Thoracic aorta (tissue), 2 donors: ENCODE results near the gene PPP2R5C. TPM values are rescaled to one million over a fixed set of nuclear protein-coding genes. Genes with fewer than 3 reads are reported as not detected.

Experiments used
- ATAC-seq: fragments of 150-250 bp; one replicate; pipeline ENCODE4 v1.8.0; 2017; ENCODE audit warnings: low read depth; ENCODE audit not compliant: insufficient number of reproducible peaks, low FRiP score
- DNase-seq: peaks from one replicate; pipeline ENCODE4 v3.0.0-alpha.2; 2020; ENCODE audit warnings: low spot score
- H3K27ac ChIP-seq, 2 donors: fragments of 200-600 bp; sonication (generic); 1 replicate in 1 of 2; 2 replicates in 1 of 2; pipeline ENCODE4 v1.5.1; 2016; ENCODE audit warnings: mild to moderate bottlenecking in 2 of 2, moderate library complexity in 2 of 2
- H3K27me3 ChIP-seq: fragments of 200-600 bp; sonication (generic); replicated peaks from 2 replicates; pipeline ENCODE4 v1.6.0; 2016; ENCODE audit warnings: mild to moderate bottlenecking; ENCODE audit not compliant: insufficient read depth
- H3K36me3 ChIP-seq: fragments of 200-600 bp; sonication (generic); one replicate; pipeline ENCODE4 v1.5.1; 2016
- H3K4me1 ChIP-seq, 2 donors: fragments of 200-600 bp; sonication (generic); 1 replicate in 1 of 2; 2 replicates in 1 of 2; pipeline versions ENCODE4 v1.5.1 to v1.6.0; 2016; ENCODE audit warnings: low read depth in 2 of 2, mild to moderate bottlenecking in 1 of 2; ENCODE audit not compliant: control insufficient read depth in 1 of 2
- H3K4me3 ChIP-seq: fragments of 200-600 bp; sonication (generic); 2 replicates; pipeline ENCODE4 v1.5.1; 2016; ENCODE audit warnings: mild to moderate bottlenecking
- H3K9me3 ChIP-seq: fragments of 200-600 bp; sonication (generic); 2 replicates; pipeline ENCODE4 v1.5.1; 2016
- total RNA-seq, 2 donors: library from RNA; depleted of rRNA; stranded (reverse); fragments of >200 nt; gene quantifications; one replicate each; pipeline versions ENCODE4 v1.1.0 to v1.2.3, GENCODE V29; 2016
- TF ChIP-seq, protein P1 (sequence below): fragments of 200-600 bp; sonication (generic); IDR thresholded peaks from one replicate; pipeline ENCODE4 v1.5.1; 2019; ENCODE audit warnings: antibody characterized with exemption

The PPP2R5C gene
- total RNA-seq, 2 donors from 2014 or later, result 97.2 to 341 TPM

DNA sequence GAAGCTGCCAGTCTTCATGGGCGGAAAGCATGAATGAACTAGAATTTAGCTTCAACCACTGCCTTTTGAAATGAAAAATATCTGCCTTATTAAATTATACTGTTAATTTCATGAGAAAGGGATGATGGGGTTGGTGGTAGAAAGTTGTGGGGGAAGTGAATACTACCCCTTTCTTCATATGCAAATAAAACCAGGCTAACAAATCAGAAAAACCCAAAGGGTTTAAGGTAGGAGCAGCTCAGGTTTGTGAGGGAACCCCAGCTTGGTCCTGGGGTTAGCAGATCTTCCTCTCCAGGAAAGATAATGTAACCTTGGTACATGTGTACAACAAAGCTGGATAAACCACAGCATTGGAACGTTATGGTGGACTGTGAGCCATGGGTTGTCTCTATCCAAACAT lies 84.0 kb downstream of the PPP2R5C start:
- Histone ChIP-seq H3K4me1 (peaks cover 7 to 13% of the 10 kb centered on the region in 2 donors), H3K9me3 (no peaks in the 10 kb centered on the region), H3K27me3 (no peaks in the 10 kb centered on the region), H3K4me3 (no peak overlapping the region), H3K27ac (no peak overlapping the region), H3K36me3 (peaks cover 3% of the 10 kb centered on the region)
- TF ChIP-seq, protein P1, sequence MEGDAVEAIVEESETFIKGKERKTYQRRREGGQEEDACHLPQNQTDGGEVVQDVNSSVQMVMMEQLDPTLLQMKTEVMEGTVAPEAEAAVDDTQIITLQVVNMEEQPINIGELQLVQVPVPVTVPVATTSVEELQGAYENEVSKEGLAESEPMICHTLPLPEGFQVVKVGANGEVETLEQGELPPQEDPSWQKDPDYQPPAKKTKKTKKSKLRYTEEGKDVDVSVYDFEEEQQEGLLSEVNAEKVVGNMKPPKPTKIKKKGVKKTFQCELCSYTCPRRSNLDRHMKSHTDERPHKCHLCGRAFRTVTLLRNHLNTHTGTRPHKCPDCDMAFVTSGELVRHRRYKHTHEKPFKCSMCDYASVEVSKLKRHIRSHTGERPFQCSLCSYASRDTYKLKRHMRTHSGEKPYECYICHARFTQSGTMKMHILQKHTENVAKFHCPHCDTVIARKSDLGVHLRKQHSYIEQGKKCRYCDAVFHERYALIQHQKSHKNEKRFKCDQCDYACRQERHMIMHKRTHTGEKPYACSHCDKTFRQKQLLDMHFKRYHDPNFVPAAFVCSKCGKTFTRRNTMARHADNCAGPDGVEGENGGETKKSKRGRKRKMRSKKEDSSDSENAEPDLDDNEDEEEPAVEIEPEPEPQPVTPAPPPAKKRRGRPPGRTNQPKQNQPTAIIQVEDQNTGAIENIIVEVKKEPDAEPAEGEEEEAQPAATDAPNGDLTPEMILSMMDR, result no peak
- DNase-seq (no peak), ATAC-seq (no peak)

DNA sequence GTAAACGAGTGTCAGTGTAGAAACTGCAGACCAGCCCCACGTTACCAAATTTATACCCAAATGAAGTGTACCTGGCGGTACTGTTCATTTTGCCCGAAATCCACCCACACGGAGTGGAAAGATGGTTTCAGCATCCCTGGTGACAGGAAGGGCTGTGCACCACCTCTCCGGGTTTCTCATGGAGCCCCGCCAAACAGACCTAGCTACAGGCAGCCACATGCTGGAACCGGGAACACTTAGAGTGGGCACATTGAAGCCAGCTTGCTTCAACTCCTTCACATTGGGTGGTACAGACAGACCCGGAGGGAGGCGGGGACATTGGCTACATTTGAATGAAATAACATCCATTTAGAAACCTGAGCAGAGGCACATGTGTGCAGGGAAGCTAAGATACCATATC lies 84.4 kb downstream of the PPP2R5C start:
- TF ChIP-seq, protein P1, result no peak
- ATAC-seq, result no peak
- peaks cover 7 to 13% of the 10 kb centered on the region in 2 donors for H3K4me1 ChIP-seq

DNA sequence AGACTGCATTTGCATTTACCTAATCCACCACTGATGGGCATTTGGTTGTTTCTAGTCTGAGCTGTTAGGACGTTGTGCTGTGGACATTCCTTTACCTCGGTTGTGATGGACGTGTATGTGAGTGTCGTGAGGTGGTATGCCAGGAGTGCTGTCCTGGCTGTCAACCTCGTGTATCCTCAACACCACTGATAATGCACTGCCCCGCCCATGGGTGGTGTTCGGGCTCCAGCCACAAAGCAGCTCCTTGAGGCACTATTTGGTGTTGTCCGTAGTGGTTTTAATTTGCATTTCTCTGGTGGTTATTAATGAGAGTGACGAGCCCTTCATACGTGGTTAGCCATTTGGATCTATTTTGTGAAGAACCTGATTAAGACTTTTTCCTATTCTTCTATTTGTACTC lies 87.6 kb downstream of the PPP2R5C start:
- TF ChIP-seq, protein P1, result no peak
- H3K27me3 ChIP-seq, result no peaks in the 10 kb centered on the region
- no peak overlapping the region for H3K27ac ChIP-seq
- no peaks in the 10 kb centered on the region for H3K36me3 ChIP-seq
- ATAC-seq (no peak), DNase-seq (no peak)
- H3K4me1 ChIP-seq, result peaks cover 9 to 10% of the 10 kb centered on the region in 2 donors
- no peaks in the 10 kb centered on the region for H3K9me3 ChIP-seq
- H3K4me3 ChIP-seq, result no peak overlapping the region

More for the DNA sequence above, 84.4 kb downstream of the PPP2R5C start:
- H3K27me3 ChIP-seq, result no peaks in the 10 kb centered on the region
- no peak for DNase-seq
- no peak overlapping the region for H3K27ac ChIP-seq
- H3K36me3 ChIP-seq, result peaks cover 1% of the 10 kb centered on the region
- no peaks in the 10 kb centered on the region for H3K9me3 ChIP-seq
- H3K4me3 ChIP-seq, result no peak overlapping the region

DNA sequence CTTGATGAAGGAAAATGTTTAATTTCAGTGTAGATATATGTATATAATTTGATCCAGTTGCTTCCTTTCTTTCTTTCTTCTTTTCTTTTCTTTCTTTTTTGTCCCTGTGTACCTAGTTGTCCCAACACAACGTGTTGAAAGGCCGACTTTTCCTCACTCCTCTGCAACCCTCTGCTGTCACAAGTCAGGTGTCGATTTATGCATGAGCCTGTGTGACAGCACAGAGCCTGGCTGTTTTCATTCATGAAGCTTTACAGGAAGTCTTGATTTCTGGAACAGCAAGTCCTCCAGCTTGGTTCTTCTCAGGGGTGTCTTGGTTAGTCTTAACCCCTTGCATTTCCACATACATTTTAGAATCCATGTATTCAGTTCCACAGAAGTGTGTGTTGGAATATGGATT lies 88.1 kb downstream of the PPP2R5C start:
- Histone ChIP-seq H3K4me3 (no peak overlapping the region), H3K9me3 (no peaks in the 10 kb centered on the region), H3K4me1 (peaks cover 12 to 15% of the 10 kb centered on the region in 2 donors), H3K36me3 (no peaks in the 10 kb centered on the region), H3K27me3 (no peaks in the 10 kb centered on the region), H3K27ac (no peak overlapping the region)
- ATAC-seq (no peak), DNase-seq (no peak)
- TF ChIP-seq, protein P1, result no peak

DNA sequence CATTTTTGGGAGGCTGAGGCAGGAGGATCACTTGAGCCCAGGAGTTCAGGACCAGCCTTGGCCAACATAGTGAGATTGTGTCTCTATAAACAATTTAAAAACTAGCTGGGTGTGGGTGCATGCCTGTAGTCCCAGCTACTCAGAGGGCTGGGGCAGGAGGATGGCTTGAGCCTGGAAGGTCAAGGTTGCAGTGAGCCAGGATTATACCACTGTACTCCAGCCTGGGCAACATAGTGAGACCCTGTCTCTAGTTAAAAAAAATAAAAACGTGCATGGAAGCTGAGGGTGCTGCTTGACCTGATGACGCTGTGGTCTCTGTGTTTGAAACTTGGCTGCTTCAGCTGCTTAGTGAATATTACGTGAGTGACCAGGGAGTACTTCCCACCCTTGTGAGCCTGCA lies 89.7 kb downstream of the PPP2R5C start:
- no peaks in the 10 kb centered on the region for H3K27me3 ChIP-seq
- no peak for ATAC-seq
- TF ChIP-seq, protein P1, result no peak

More for the DNA sequence above, 89.7 kb downstream of the PPP2R5C start:
- H3K27ac ChIP-seq, result no peak overlapping the region
- DNase-seq, result no peak
- H3K4me3 ChIP-seq, result no peak overlapping the region
- no peaks in the 10 kb centered on the region for H3K9me3 ChIP-seq
- peaks cover 12 to 16% of the 10 kb centered on the region in 2 donors for H3K4me1 ChIP-seq
- H3K36me3 ChIP-seq, result peaks cover 1% of the 10 kb centered on the region
